Islet of Langerhans (tissue), 1 donor: Measurements from ENCODE around the gene FAF2.
"Not testable (repeated sequence)": the region's sequence is repeated elsewhere in the genome, so short reads cannot be mapped to it uniquely, and the experiment has no call there.

Experiments
- FAIRE-seq: peaks from one replicate; lab custom pipeline; 2011; peaks lifted over from hg19 to GRCh38; lab: Jason Lieb, UNC

Gene FAF2

GRCh38 chr5:176545388-176545736 is 97.2 kb downstream of the FAF2 start:
- no peak for FAIRE-seq

GRCh38 chr5:176545737-176546509 is 97.7 kb downstream of the FAF2 start:
- FAIRE-seq = no peak

GRCh38 chr5:176547802-176548201 is 99.6 kb downstream of the FAF2 start:
- no peak for FAIRE-seq

GRCh38 chr5:176548967-176549444 is 100.8 kb downstream of the FAF2 start, which contains the start of gene CDHR2:
TSS of gene CDHR2 (plus strand) at chr5:176549342. CDS start at chr5:176565353, 16,011 bp downstream.
- no peak for FAIRE-seq

GRCh38 chr5:176549871-176550270 is 101.7 kb downstream of the FAF2 start:
- FAIRE-seq = no peak

- FAIRE-seq = no peak
Observed at GRCh38 chr5:176550275-176550831, 102.2 kb downstream of the FAF2 start.

- FAIRE-seq = not testable (repeated sequence)
Observed at GRCh38 chr5:176550937-176551336, 102.8 kb downstream of the FAF2 start.

- no peak for FAIRE-seq
Observed at GRCh38 chr5:176552332-176552869, 104.2 kb downstream of the FAF2 start.

GRCh38 chr5:176553260-176554085 is 105.3 kb downstream of the FAF2 start:
- no peak for FAIRE-seq

- no peak for FAIRE-seq
Observed at GRCh38 chr5:176557846-176558245, 109.7 kb downstream of the FAF2 start.
